ENCODE results near the gene NSD2.

GRCh38 chr4:1961038-1961437 lies 89.8 kb downstream of the NSD2 start:
- TF ChIP-seq SP1 (IDR thresholded peaks at IDR 0.05) (no peak), SUZ12 (IDR thresholded peaks at IDR 0.05) (no peak), ZNF384 (IDR thresholded peaks at IDR 0.05) (no peak), LEF1 (IDR thresholded peaks at IDR 0.05; ENCODE audit: borderline replicate concordance) (no peak), HDGF (IDR thresholded peaks at IDR 0.05; ENCODE audit: borderline replicate concordance) (no peak), BHLHE40 (IDR thresholded peaks at IDR 0.05; ENCODE audit: borderline replicate concordance) (no peak), ELF4 (IDR thresholded peaks at IDR 0.05) (no peak), L3MBTL2 (conservative IDR thresholded peaks at IDR 0.05) (no peak), ARNT (IDR thresholded peaks at IDR 0.05) (no peak), FOXA1 (IDR thresholded peaks at IDR 0.05) (no peak), PKNOX1 (IDR thresholded peaks at IDR 0.05) (no peak), TARDBP (IDR thresholded peaks at IDR 0.05) (no peak)
